Mammary epithelial cell (primary cell): ENCODE data around the gene ATXN2.

ENCODE experiments used
- CTCF ChIP-seq, 2 donors: IDR thresholded peaks in 1 of 2; conservative IDR thresholded peaks in 1 of 2; 2 replicates each; pipeline ENCODE4 v1.5.1; 2011 to 2012; ENCODE audit warnings: inconsistent platforms in 2 of 2, low read length in 2 of 2, mild to moderate bottlenecking in 2 of 2, control low read depth in 1 of 2, low read depth in 1 of 2; ENCODE audit not compliant: insufficient read depth in 1 of 2; ENCODE audit errors: extremely low read depth in 1 of 2
- EZH2 ChIP-seq: IDR thresholded peaks from 2 replicates; pipeline ENCODE4 v1.6.1; 2012; ENCODE audit warnings: low read length, inconsistent platforms, borderline replicate concordance

- no peak for TF ChIP-seq CTCF (conservative IDR thresholded peaks at IDR 0.05 in 1 of 2, IDR thresholded peaks at IDR 0.05 in 1 of 2; ENCODE audit: extremely low read depth in 1 of 2, insufficient read depth in 1 of 2, low read depth in 1 of 2, low read length in 2 of 2)
- no peak for TF ChIP-seq EZH2
Observed at GRCh38 chr12:111599453-111600204, 514 bp upstream of the ATXN2 start.
